ENCODE results near the gene NIT2. TPM values are rescaled to one million over a fixed set of nuclear protein-coding genes. Genes with fewer than 3 reads are reported as not detected.
A peak's percentile ranks its signal among the peaks of the same experiment; 100 is the strongest.
"Not testable (repeated sequence)": the region's sequence is repeated elsewhere in the genome, so short reads cannot be mapped to it uniquely, and the experiment has no call there.

The NIT2 gene
- total and polyA plus RNA-seq, 8 donors: 30.8 to 55.8 (median 45.3) TPM

DNA sequence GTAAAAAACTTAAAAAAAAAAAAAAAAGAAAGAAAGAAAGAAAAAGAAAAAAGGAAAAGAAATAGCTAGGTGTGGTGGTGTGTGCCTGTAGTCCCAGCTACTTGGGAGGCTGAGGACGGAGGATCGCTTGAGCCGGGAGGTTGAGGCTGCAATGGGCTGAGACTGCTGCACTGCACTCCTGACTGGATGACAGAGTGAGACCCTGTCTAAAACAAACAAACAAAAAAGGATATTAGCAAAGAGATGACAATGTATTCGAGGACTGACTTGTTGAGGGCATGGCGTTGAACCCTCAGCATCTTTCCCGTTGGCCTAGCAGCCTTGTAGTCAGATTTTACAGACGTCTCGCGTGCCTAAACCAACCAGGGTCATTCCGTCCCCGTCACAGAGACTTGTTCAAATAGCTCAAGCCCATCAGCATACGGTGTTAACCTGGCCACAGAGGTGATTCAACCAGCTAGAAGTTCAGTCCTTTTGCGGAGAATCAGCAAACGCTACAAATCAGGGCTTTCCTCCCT lies 528 bp upstream of the NIT2 start:
- TF ChIP-seq, protein P1, sequence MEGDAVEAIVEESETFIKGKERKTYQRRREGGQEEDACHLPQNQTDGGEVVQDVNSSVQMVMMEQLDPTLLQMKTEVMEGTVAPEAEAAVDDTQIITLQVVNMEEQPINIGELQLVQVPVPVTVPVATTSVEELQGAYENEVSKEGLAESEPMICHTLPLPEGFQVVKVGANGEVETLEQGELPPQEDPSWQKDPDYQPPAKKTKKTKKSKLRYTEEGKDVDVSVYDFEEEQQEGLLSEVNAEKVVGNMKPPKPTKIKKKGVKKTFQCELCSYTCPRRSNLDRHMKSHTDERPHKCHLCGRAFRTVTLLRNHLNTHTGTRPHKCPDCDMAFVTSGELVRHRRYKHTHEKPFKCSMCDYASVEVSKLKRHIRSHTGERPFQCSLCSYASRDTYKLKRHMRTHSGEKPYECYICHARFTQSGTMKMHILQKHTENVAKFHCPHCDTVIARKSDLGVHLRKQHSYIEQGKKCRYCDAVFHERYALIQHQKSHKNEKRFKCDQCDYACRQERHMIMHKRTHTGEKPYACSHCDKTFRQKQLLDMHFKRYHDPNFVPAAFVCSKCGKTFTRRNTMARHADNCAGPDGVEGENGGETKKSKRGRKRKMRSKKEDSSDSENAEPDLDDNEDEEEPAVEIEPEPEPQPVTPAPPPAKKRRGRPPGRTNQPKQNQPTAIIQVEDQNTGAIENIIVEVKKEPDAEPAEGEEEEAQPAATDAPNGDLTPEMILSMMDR (IDR thresholded peaks at IDR 0.05): no peak
- H3K27me3 ChIP-seq: no peaks in the 10 kb centered on the region
- peak overlapping the region; percentile 48 to 66 for H3K4me3 ChIP-seq
- intact Hi-C loops (cut with DNase I): no loop called here
- peaks cover 0 to 20% of the 10 kb centered on the region in 2 donors for H3K4me1 ChIP-seq
- peak overlapping the region; percentile 66 to 80 for H3K27ac ChIP-seq
- no peak for DNase-seq
- H3K36me3 ChIP-seq: peaks cover 0 to 2% of the 10 kb centered on the region in 2 donors
- no peak for ATAC-seq
- H3K9me3 ChIP-seq: no peaks in the 10 kb centered on the region

DNA sequence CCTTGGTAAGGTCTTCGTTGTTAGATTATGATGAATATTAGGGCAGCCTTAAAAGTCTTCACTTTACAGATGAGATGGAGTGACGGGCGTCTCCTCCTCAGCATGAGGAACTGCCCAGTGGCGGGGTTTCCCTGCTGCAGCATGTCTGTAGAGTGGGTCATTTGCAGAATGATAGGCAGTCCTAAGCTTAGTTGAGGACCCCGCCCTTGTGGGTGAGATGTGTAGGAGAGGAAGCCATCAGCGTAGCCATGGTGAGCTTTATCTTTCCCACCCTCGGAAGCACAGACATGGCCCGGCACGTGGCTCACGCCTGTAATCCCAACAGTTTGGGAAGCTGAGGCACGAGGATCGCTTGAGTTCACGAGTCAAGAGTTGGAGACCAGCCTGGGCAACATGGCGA lies 877 bp downstream of the NIT2 start:
- H3K4me3 ChIP-seq: peak overlapping the region; percentile 48 to 66

DNA sequence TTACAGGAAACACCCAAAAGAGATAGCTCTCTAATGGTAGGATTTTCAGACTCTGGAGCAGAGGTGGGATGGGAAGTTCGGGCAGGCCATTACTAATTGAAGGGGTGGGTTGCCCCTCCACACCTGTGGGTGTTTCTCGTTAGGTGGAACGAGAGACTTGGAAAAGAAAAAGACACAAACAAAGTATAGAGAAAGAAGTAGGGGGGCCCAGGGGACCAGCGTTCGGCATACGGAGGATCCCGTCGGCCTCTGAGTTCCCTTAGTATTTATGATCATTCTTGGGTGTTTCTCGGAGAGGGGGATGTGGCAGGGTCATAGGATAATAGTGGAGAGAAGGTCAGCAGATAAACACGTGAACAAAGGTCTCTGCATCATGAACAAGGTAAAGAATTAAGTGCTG lies 1.7 kb downstream of the NIT2 start:
- H3K4me1 ChIP-seq: peaks cover 0 to 20% of the 10 kb centered on the region in 2 donors
- not testable (repeated sequence) for DNase-seq, H3K27ac ChIP-seq

More for the DNA sequence above, 877 bp downstream of the NIT2 start:
- H3K36me3 ChIP-seq: peaks cover 0 to 15% of the 10 kb centered on the region in 2 donors
- no peaks in the 10 kb centered on the region for H3K27me3 ChIP-seq
- H3K4me1 ChIP-seq: peaks cover 0 to 20% of the 10 kb centered on the region in 2 donors
- H3K27ac ChIP-seq: peak overlapping the region; percentile 66 to 80
- DNase-seq (peak in 2 of 4 donors; percentile 13 to 51), ATAC-seq (peak; percentile 40)
- H3K9me3 ChIP-seq: no peaks in the 10 kb centered on the region
- TF ChIP-seq, protein P1 (IDR thresholded peaks at IDR 0.05): no peak
- intact Hi-C loops (cut with DNase I): no loop called here

DNA sequence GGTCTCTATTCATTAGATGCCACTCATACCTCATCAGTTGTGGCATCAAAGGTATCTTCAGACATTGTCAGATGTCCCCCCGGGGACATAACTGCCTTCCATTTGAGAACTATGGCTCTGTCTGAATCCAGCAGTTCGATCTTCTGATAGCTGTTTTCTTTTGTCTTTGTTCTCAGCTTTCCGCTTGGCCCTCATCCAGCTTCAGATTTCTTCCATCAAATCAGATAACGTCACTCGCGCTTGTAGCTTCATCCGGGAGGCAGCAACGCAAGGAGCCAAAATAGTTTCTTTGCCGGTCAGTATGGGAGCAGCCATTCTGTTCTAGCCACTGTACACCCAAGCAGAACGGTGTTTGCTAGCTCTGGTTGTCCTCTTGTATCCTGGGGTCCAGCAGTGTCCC lies 4.4 kb downstream of the NIT2 start:
- ATAC-seq (no peak), DNase-seq (no peak)
- Histone ChIP-seq H3K9me3 (peaks cover 0 to 4% of the 10 kb centered on the region in 2 donors), H3K27ac (peak overlapping the region in 1 of 2 donors; percentile 11), H3K4me1 (peaks cover 0 to 18% of the 10 kb centered on the region in 2 donors), H3K4me3 (no peak overlapping the region), H3K36me3 (peaks cover 0 to 35% of the 10 kb centered on the region in 2 donors), H3K27me3 (no peaks in the 10 kb centered on the region)
- intact Hi-C loops (cut with DNase I): no loop called here
- TF ChIP-seq, protein P1 (IDR thresholded peaks at IDR 0.05): no peak

More for the DNA sequence above, 1.7 kb downstream of the NIT2 start:
- peaks cover 0 to 23% of the 10 kb centered on the region in 2 donors for H3K36me3 ChIP-seq
- H3K9me3 ChIP-seq; H3K27me3 ChIP-seq; intact Hi-C loops (cut with DNase I); ATAC-seq; H3K4me3 ChIP-seq: not testable (repeated sequence)

DNA sequence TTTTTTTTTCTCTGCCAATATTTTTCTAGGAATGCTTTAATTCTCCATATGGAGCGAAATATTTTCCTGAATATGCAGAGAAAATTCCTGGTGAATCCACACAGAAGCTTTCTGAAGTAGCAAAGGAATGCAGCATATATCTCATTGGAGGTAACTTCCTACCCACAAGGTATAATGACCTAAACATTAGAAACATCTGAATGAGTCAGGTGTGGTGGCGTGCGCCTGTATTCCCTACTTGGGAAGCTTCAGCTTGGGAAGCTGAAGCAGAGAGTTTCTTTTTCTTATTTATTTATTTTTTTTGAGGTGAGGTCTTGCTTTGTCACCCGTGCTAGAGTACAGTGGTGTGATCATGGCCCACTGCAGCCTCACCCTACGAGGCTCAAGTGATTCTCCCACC lies 5.2 kb downstream of the NIT2 start:
- DNase-seq (no peak), ATAC-seq (no peak)
- H3K27me3 ChIP-seq: no peaks in the 10 kb centered on the region
- H3K9me3 ChIP-seq: peaks cover 0 to 4% of the 10 kb centered on the region in 2 donors
- TF ChIP-seq, protein P1 (IDR thresholded peaks at IDR 0.05): no peak
- intact Hi-C loops (cut with DNase I): no loop called here
- peaks cover 0 to 44% of the 10 kb centered on the region in 2 donors for H3K36me3 ChIP-seq
- no peak overlapping the region for H3K27ac ChIP-seq
- H3K4me1 ChIP-seq: peaks cover 0 to 14% of the 10 kb centered on the region in 2 donors
- no peak overlapping the region for H3K4me3 ChIP-seq

DNA sequence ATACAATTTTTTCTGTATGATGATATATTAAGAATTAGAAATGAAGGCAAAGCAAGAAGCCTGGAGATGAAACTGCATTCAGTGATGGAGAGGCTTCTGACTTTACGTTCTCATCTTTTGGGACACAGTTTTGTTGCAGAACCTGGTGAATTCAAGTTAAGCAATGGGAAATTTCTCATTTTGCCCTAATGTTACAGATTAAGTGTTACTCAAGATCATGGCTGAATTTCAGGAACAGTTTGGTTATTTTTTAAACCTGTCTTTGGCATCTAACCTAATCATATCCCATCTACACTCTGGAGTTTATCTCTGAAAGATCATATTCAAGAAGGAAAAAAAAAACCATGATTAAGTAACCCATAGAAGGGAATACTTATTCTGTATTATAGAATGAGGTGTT lies 6.0 kb downstream of the NIT2 start:
- H3K27ac ChIP-seq: no peak overlapping the region
- ATAC-seq (no peak), DNase-seq (no peak)
- TF ChIP-seq, protein P1 (IDR thresholded peaks at IDR 0.05): no peak
- H3K27me3 ChIP-seq: no peaks in the 10 kb centered on the region
- H3K4me3 ChIP-seq: no peak overlapping the region
- peaks cover 0 to 51% of the 10 kb centered on the region in 2 donors for H3K36me3 ChIP-seq
- H3K4me1 ChIP-seq: peaks cover 0 to 8% of the 10 kb centered on the region in 2 donors
- peaks cover 0 to 4% of the 10 kb centered on the region in 2 donors for H3K9me3 ChIP-seq
- intact Hi-C loops (cut with DNase I): no loop called here
